SK-N-SH treated with all-trans-retinoic acid at 6 μM for 48 hours (cell line): ENCODE data around the gene CACHD1.

ENCODE experiments used
- ATAC-seq: fragments of 200-7000 bp; cut with Tn5 transposase; 3 replicates; pipeline ENCODE4 v1.9.1; 2020; ENCODE audit warnings: mild to moderate bottlenecking, moderate library complexity
- BACH2 ChIP-seq: fragments of 250-450 bp; sonication (Bioruptor Pico); IDR thresholded peaks from 2 replicates; pipeline ENCODE4 v1.9.0; 2021; ENCODE audit warnings: mild to moderate bottlenecking, borderline replicate concordance
- CSDC2 ChIP-seq: fragments of 250-450 bp; sonication (Bioruptor Pico); IDR thresholded peaks from 2 replicates; pipeline ENCODE4 v1.5.0; 2020; ENCODE audit warnings: mild to moderate bottlenecking, moderate library complexity
- CSRNP3 ChIP-seq: fragments of 250-450 bp; sonication (Bioruptor Pico); IDR thresholded peaks from 2 replicates; pipeline ENCODE4 v1.5.1; 2021; ENCODE audit warnings: mild to moderate bottlenecking, moderate library complexity
- ESRRG ChIP-seq: fragments of 250-450 bp; sonication (Bioruptor Pico); IDR thresholded peaks from 2 replicates; pipeline ENCODE4 v1.6.1; 2021; ENCODE audit warnings: mild to moderate bottlenecking
- GLIS3 ChIP-seq: fragments of 250-450 bp; sonication (Bioruptor Pico); IDR thresholded peaks from 2 replicates; pipeline ENCODE4 v1.5.0; 2020; ENCODE audit warnings: mild to moderate bottlenecking, moderate library complexity
- ISL1 ChIP-seq: fragments of 250-450 bp; sonication (Bioruptor Pico); IDR thresholded peaks from 2 replicates; pipeline ENCODE4 v2.1.2; 2022; ENCODE audit warnings: mild to moderate bottlenecking, moderate library complexity
- OSR1 ChIP-seq: fragments of 250-450 bp; sonication (Bioruptor Pico); IDR thresholded peaks from 2 replicates; pipeline ENCODE4 v1.8.0; 2022; ENCODE audit warnings: moderate library complexity, mild to moderate bottlenecking, inconsistent platforms
- POU6F1 ChIP-seq: fragments of 250-450 bp; sonication (Bioruptor Pico); IDR thresholded peaks from 2 replicates; pipeline ENCODE4 v1.8.0; 2021; ENCODE audit warnings: low read depth, mild to moderate bottlenecking, moderate library complexity, borderline replicate concordance
- PPARA ChIP-seq: fragments of 250-450 bp; sonication (Bioruptor Pico); IDR thresholded peaks from 2 replicates; pipeline ENCODE4 v1.5.0; 2020; ENCODE audit warnings: mild to moderate bottlenecking, borderline replicate concordance
- RARB ChIP-seq: fragments of 250-450 bp; sonication (Bioruptor Pico); IDR thresholded peaks from 2 replicates; pipeline ENCODE4 v1.8.0; 2021; ENCODE audit warnings: mild to moderate bottlenecking, moderate library complexity
- SNAI2 ChIP-seq: fragments of 250-450 bp; sonication (Bioruptor Pico); IDR thresholded peaks from 2 replicates; pipeline ENCODE4 v1.5.0; 2020; ENCODE audit warnings: mild to moderate bottlenecking, moderate library complexity
- TCF4 ChIP-seq: fragments of 250-450 bp; sonication (Bioruptor Pico); IDR thresholded peaks from 2 replicates; pipeline ENCODE4 v1.8.0; 2021; ENCODE audit warnings: mild to moderate bottlenecking, moderate library complexity, borderline replicate concordance
- TOX ChIP-seq: fragments of 250-450 bp; sonication (Bioruptor Pico); IDR thresholded peaks from 2 replicates; pipeline ENCODE4 v1.8.0; 2021; ENCODE audit warnings: mild to moderate bottlenecking, moderate library complexity, borderline replicate concordance
- TSHZ2 ChIP-seq: fragments of 250-450 bp; sonication (Bioruptor Pico); IDR thresholded peaks from 2 replicates; pipeline ENCODE4 v1.5.0; 2020; ENCODE audit warnings: mild to moderate bottlenecking, moderate library complexity
- ZFP3 ChIP-seq: fragments of 250-450 bp; sonication (Bioruptor Pico); IDR thresholded peaks from 2 replicates; pipeline ENCODE4 v1.5.0; 2020; ENCODE audit warnings: mild to moderate bottlenecking, moderate library complexity
- ZFP30 ChIP-seq: fragments of 450-650 bp; formaldehyde crosslinking; IDR thresholded peaks from 2 replicates; pipeline ENCODE4 v1.5.0; 2022; ENCODE audit warnings: mild to moderate bottlenecking, moderate library complexity
- ZNF70 ChIP-seq: fragments of 450-650 bp; formaldehyde crosslinking; IDR thresholded peaks from 2 replicates; pipeline ENCODE4 v1.5.0; 2020; ENCODE audit warnings: mild to moderate bottlenecking, moderate library complexity
- ZNF8 ChIP-seq: fragments of 450-650 bp; formaldehyde crosslinking; IDR thresholded peaks from 2 replicates; pipeline ENCODE4 v1.5.0; 2020; ENCODE audit warnings: mild to moderate bottlenecking, moderate library complexity
- TF ChIP-seq, protein P1 (sequence below): fragments of 250-450 bp; sonication (Bioruptor Pico); IDR thresholded peaks from 2 replicates; pipeline ENCODE4 v1.8.0; 2020; ENCODE audit warnings: mild to moderate bottlenecking, moderate library complexity, borderline replicate concordance
- TF ChIP-seq, protein P2 (sequence below): fragments of 250-450 bp; sonication (Bioruptor Pico); IDR thresholded peaks from 2 replicates; pipeline ENCODE4 v1.5.1; 2020; ENCODE audit warnings: low read depth, mild to moderate bottlenecking, moderate library complexity

Gene CACHD1

DNA sequence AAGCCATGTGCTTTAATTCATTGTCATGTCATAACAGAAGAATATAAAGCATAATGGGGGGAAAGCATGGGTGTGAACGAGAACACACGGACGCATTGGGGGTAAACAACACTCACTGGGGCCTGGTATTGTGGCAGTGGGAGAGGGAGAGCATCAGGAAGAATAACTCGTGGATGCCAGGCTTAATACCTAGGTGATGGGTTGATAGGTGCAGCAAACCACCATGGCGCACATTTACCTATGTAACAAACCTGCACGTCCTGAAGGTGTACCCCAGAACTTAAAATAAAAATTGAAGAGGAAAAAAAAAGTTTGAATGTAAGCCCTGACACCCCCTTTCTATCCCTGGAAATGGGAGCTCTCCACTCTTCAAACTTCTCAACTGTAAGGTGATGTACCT lies 34.9 kb upstream of the CACHD1 start (continued):
- TF ChIP-seq ZFP3 (CRISPR knock-in tag) (no peak), SNAI2 (CRISPR knock-in tag) (no peak), ESRRG (CRISPR knock-in tag) (no peak)
- TF ChIP-seq, protein P1, sequence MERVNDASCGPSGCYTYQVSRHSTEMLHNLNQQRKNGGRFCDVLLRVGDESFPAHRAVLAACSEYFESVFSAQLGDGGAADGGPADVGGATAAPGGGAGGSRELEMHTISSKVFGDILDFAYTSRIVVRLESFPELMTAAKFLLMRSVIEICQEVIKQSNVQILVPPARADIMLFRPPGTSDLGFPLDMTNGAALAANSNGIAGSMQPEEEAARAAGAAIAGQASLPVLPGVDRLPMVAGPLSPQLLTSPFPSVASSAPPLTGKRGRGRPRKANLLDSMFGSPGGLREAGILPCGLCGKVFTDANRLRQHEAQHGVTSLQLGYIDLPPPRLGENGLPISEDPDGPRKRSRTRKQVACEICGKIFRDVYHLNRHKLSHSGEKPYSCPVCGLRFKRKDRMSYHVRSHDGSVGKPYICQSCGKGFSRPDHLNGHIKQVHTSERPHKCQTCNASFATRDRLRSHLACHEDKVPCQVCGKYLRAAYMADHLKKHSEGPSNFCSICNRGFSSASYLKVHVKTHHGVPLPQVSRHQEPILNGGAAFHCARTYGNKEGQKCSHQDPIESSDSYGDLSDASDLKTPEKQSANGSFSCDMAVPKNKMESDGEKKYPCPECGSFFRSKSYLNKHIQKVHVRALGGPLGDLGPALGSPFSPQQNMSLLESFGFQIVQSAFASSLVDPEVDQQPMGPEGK (CRISPR knock-in tag) = no peak

- no peak for ATAC-seq
- TF ChIP-seq TSHZ2 (CRISPR knock-in tag) (no peak), RARB (CRISPR knock-in tag) (no peak), ZFP30 (CRISPR knock-in tag) (no peak), TCF4 (CRISPR knock-in tag) (no peak), ISL1 (CRISPR knock-in tag) (no peak), GLIS3 (no peak), SNAI2 (CRISPR knock-in tag) (no peak), ZNF70 (CRISPR knock-in tag) (no peak), ZNF8 (CRISPR knock-in tag) (no peak), CSRNP3 (CRISPR knock-in tag) (no peak), OSR1 (CRISPR knock-in tag) (no peak), TOX (CRISPR knock-in tag) (no peak), ZFP3 (CRISPR knock-in tag) (no peak), PPARA (CRISPR knock-in tag) (no peak), BACH2 (CRISPR knock-in tag) (no peak), ESRRG (CRISPR knock-in tag) (no peak), CSDC2 (CRISPR knock-in tag) (no peak), POU6F1 (CRISPR knock-in tag) (no peak)
- TF ChIP-seq, protein P2, sequence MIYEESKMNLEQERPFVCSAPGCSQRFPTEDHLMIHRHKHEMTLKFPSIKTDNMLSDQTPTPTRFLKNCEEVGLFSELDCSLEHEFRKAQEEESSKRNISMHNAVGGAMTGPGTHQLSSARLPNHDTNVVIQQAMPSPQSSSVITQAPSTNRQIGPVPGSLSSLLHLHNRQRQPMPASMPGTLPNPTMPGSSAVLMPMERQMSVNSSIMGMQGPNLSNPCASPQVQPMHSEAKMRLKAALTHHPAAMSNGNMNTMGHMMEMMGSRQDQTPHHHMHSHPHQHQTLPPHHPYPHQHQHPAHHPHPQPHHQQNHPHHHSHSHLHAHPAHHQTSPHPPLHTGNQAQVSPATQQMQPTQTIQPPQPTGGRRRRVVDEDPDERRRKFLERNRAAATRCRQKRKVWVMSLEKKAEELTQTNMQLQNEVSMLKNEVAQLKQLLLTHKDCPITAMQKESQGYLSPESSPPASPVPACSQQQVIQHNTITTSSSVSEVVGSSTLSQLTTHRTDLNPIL (CRISPR knock-in tag) = no peak
- TF ChIP-seq, protein P1 (CRISPR knock-in tag) = no peak
Measured at GRCh38 chr1:64437453-64437852, 32.5 kb upstream of the CACHD1 start.
